Fibroblast of lung (primary cell): ENCODE measurements around the gene MPL.

ENCODE experiments used
- EZH2 ChIP-seq: IDR thresholded peaks from 2 replicates; pipeline ENCODE4 v1.5.1; 2012; ENCODE audit warnings: low read length, control low read depth, mild to moderate bottlenecking; ENCODE audit errors: missing control alignments
- TF ChIP-seq, protein P1 (sequence below), 2 donors: IDR thresholded peaks in 1 of 2; conservative IDR thresholded peaks in 1 of 2; 1 replicate in 1 of 2; 2 replicates in 1 of 2; pipeline ENCODE4 v1.5.1; 2011 to 2012; ENCODE audit warnings: low read length in 2 of 2, control low read depth in 1 of 2, inconsistent platforms in 1 of 2, low read depth in 1 of 2, mild to moderate bottlenecking in 1 of 2

DNA sequence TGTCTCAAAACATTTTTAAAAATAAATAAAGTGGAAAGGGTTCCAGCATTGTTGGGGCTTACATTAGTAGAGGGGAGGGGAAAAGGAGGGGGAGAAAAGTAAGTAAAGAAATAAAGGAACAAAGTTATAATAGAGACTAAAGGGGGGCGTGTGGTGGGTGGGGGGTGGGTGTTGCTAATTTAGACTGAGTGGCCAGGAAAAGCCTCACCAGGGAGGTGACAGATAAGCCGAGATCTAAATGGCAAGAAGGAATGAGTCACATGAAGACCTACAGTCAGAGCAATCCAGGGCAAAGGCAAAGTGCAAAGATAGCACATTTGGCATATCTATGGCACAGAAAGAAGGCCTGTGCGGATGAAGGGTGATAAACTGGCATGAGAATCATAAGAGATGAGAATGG is 7.5 kb downstream of the MPL start:
- TF ChIP-seq, protein P1, sequence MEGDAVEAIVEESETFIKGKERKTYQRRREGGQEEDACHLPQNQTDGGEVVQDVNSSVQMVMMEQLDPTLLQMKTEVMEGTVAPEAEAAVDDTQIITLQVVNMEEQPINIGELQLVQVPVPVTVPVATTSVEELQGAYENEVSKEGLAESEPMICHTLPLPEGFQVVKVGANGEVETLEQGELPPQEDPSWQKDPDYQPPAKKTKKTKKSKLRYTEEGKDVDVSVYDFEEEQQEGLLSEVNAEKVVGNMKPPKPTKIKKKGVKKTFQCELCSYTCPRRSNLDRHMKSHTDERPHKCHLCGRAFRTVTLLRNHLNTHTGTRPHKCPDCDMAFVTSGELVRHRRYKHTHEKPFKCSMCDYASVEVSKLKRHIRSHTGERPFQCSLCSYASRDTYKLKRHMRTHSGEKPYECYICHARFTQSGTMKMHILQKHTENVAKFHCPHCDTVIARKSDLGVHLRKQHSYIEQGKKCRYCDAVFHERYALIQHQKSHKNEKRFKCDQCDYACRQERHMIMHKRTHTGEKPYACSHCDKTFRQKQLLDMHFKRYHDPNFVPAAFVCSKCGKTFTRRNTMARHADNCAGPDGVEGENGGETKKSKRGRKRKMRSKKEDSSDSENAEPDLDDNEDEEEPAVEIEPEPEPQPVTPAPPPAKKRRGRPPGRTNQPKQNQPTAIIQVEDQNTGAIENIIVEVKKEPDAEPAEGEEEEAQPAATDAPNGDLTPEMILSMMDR (conservative IDR thresholded peaks at IDR 0.05 in 1 of 2, IDR thresholded peaks at IDR 0.05 in 1 of 2; ENCODE audit: low read depth in 1 of 2, low read length in 2 of 2) = no peak
- TF ChIP-seq EZH2 = no peak
